Fibroblast of skin of scalp (primary cell): ENCODE results near the gene ARMC9.
"Not testable (repeated sequence)": the region's sequence is repeated elsewhere in the genome, so short reads cannot be mapped to it uniquely, and the experiment has no call there.

Experiments used
- DNase-seq: peaks from one replicate; pipeline ENCODE4 v3.0.0-alpha.2; 2013

ARMC9 gene

GRCh38 chr2:231343988-231344387 is 145.6 kb downstream of the ARMC9 start:
- DNase-seq: no peak

- no peak for DNase-seq
These were observed 146.4 kb downstream of the ARMC9 start for GRCh38 chr2:231344851-231345250.

GRCh38 chr2:231347081-231347480 is 148.7 kb downstream of the ARMC9 start:
- no peak for DNase-seq

GRCh38 chr2:231347638-231348037 is 149.2 kb downstream of the ARMC9 start:
- DNase-seq: no peak

GRCh38 chr2:231348173-231348572 is 149.7 kb downstream of the ARMC9 start:
- peak; percentile 9 for DNase-seq

- DNase-seq: no peak
These were observed 150.4 kb downstream of the ARMC9 start for GRCh38 chr2:231348704-231349373.

- not testable (repeated sequence) for DNase-seq
These were observed 150.9 kb downstream of the ARMC9 start for GRCh38 chr2:231349374-231349735.

- DNase-seq: no peak
These were observed 153.2 kb downstream of the ARMC9 start for GRCh38 chr2:231351648-231352047.

GRCh38 chr2:231353469-231353868 is 155.0 kb downstream of the ARMC9 start:
- no peak for DNase-seq

GRCh38 chr2:231355508-231356465 is 157.4 kb downstream of the ARMC9 start:
- DNase-seq: no peak

- no peak for DNase-seq
These were observed 158.0 kb downstream of the ARMC9 start for GRCh38 chr2:231356466-231356844.

GRCh38 chr2:231357048-231357447 is 158.6 kb downstream of the ARMC9 start:
- DNase-seq: no peak

GRCh38 chr2:231357931-231358330 is 159.5 kb downstream of the ARMC9 start:
- no peak for DNase-seq

GRCh38 chr2:231359441-231359840 is 161.0 kb downstream of the ARMC9 start:
- no peak for DNase-seq

GRCh38 chr2:231359948-231360347 is 161.5 kb downstream of the ARMC9 start:
- no peak for DNase-seq

- no peak for DNase-seq
These were observed 162.0 kb downstream of the ARMC9 start for GRCh38 chr2:231360401-231360800.

- DNase-seq: no peak
These were observed 162.5 kb downstream of the ARMC9 start for GRCh38 chr2:231360881-231361371.

- DNase-seq: no peak
These were observed 163.5 kb downstream of the ARMC9 start for GRCh38 chr2:231361701-231362554.

- DNase-seq: no peak
These were observed 164.2 kb downstream of the ARMC9 start for GRCh38 chr2:231362555-231363184.

GRCh38 chr2:231364061-231364460 is 165.6 kb downstream of the ARMC9 start:
- DNase-seq: no peak

GRCh38 chr2:231364961-231365810 is 166.8 kb downstream of the ARMC9 start:
- peak; percentile 77 for DNase-seq
